HepG2 (cell line): ENCODE results near the gene SMLR1. TPM values are rescaled to one million over a fixed set of nuclear protein-coding genes. Genes with fewer than 3 reads are reported as not detected.

Source experiments
- ATAC-seq: fragments of 200-7000 bp; cut with Tn5 transposase; 3 replicates; pipeline ENCODE4 v1.9.1; 2020; ENCODE audit warnings: mild to moderate bottlenecking, moderate library complexity
- BruUV-seq: library from RNA; stranded (reverse); fragments of 400-500 nt; replicated peaks from 2 replicates; lab custom pipeline; 2021; lab: Mats Ljungman, UMichigan
- CTCF ChIA-PET: fragments of 300-600 bp; formaldehyde crosslinking; extraction: SDS; loops from one replicate; lab custom pipeline; 2021; ENCODE audit warnings: low total read pairs, inconsistent platforms, low intra/inter-chr PET ratio; lab: Yijun Ruan, JAX
- POLR2A ChIA-PET: fragments of 350-600 bp; sonication (Branson Sonifier 250); formaldehyde crosslinking; loops from one replicate; lab custom pipeline; 2020; ENCODE audit warnings: antibody characterized with exemption, inconsistent platforms; lab: Yijun Ruan, JAX
- DNase-seq: peaks from one replicate; pipeline ENCODE4 v3.0.0-alpha.2; 2015; ENCODE audit warnings: low spot score
- FAIRE-seq: peaks from 3 replicates; lab custom pipeline; 2011; peaks lifted over from hg19 to GRCh38; lab: Jason Lieb, UNC
- H2AFZ ChIP-seq: one replicate; pipeline ENCODE4 v1.6.1; 2011; ENCODE audit warnings: low read length, inconsistent platforms
- H3K27ac ChIP-seq: fragments of 300-600 bp; 3 replicates; pipeline ENCODE4 v1.8.0; 2011; ENCODE audit warnings: mixed run types, mild to moderate bottlenecking, mixed read lengths, low read length, inconsistent platforms; ENCODE audit not compliant: insufficient read depth; ENCODE audit errors: extremely low read length
- H3K27me3 ChIP-seq, 2 experiments: fragments of 200-600 bp in 1 of 2; 2 replicates in 1 of 2; 3 replicates in 1 of 2; pipeline versions ENCODE4 v1.6.0 to v1.8.0; 2011; ENCODE audit warnings: low read length in 2 of 2, mild to moderate bottlenecking in 2 of 2, moderate library complexity in 2 of 2, inconsistent platforms in 1 of 2; ENCODE audit not compliant: insufficient read depth in 2 of 2, control insufficient read depth in 1 of 2
- H3K36me3 ChIP-seq, 2 experiments: fragments of 200-600 bp in 1 of 2; replicated peaks in 1 of 2; 2 replicates in 1 of 2; 3 replicates in 1 of 2; pipeline versions ENCODE4 v1.5.1 to v1.8.0; 2011; ENCODE audit warnings: low read length in 2 of 2, inconsistent platforms in 1 of 2; ENCODE audit not compliant: insufficient read depth in 2 of 2, control insufficient read depth in 1 of 2
- H3K4me1 ChIP-seq: 2 replicates; pipeline ENCODE4 v1.5.1; 2012; ENCODE audit warnings: low read length, inconsistent platforms; ENCODE audit not compliant: insufficient read depth
- H3K4me2 ChIP-seq: 2 replicates; pipeline ENCODE4 v1.6.0; 2011; ENCODE audit warnings: low read depth, low read length, inconsistent platforms
- H3K4me3 ChIP-seq, 3 experiments: fragments of 200-600 bp in 1 of 3; sonication (generic), shearing (Covaris generic) in 1 of 3; replicated peaks in 1 of 3; 2 replicates each; pipeline ENCODE4 v1.5.1; 2011 to 2016; ENCODE audit warnings: low read length in 3 of 3, inconsistent platforms in 2 of 3, low read depth in 2 of 3, mild to moderate bottlenecking in 2 of 3, control low read depth in 1 of 3, mixed read lengths in 1 of 3; ENCODE audit not compliant: insufficient read depth in 1 of 3
- H3K79me2 ChIP-seq: one replicate; pipeline ENCODE4 v1.6.1; 2011; ENCODE audit warnings: low read length, inconsistent platforms; ENCODE audit not compliant: insufficient read depth
- H3K9ac ChIP-seq: 2 replicates; pipeline ENCODE4 v1.6.0; 2011; ENCODE audit warnings: mild to moderate bottlenecking, low read depth, low read length, inconsistent platforms; ENCODE audit not compliant: insufficient read depth
- H3K9me3 ChIP-seq: 2 replicates; pipeline ENCODE4 v1.5.1; 2012; ENCODE audit warnings: mild to moderate bottlenecking, low read length
- H4K20me1 ChIP-seq: 2 replicates; pipeline ENCODE4 v1.6.0; 2011; ENCODE audit warnings: inconsistent platforms, mild to moderate bottlenecking, low read length, moderate library complexity; ENCODE audit not compliant: insufficient read depth
- EZH2 ChIP-seq: conservative IDR thresholded peaks from 2 replicates; pipeline ENCODE4 v1.6.1; 2012; ENCODE audit warnings: mild to moderate bottlenecking, low read depth, low read length, moderate library complexity
- GFI1 ChIP-seq: sonication (generic); formaldehyde crosslinking; IDR thresholded peaks from 2 replicates; pipeline ENCODE4 v1.5.0; 2020; ENCODE audit warnings: missing genetic modification reagents, mild to moderate bottlenecking, borderline replicate concordance
- HES4 ChIP-seq: sonication (generic); formaldehyde crosslinking; IDR thresholded peaks from 2 replicates; pipeline ENCODE4 v1.9.0; 2021; ENCODE audit warnings: mild to moderate bottlenecking, missing genetic modification reagents, borderline replicate concordance
- SALL1 ChIP-seq: sonication (generic); formaldehyde crosslinking; IDR thresholded peaks from 2 replicates; pipeline ENCODE4 v1.8.0; 2022; ENCODE audit warnings: mild to moderate bottlenecking, missing genetic modification reagents
- SMAD1 ChIP-seq: sonication (generic); formaldehyde crosslinking; IDR thresholded peaks from 2 replicates; pipeline ENCODE4 v1.4.0; 2020; ENCODE audit warnings: missing genetic modification reagents, low read depth, mild to moderate bottlenecking, borderline replicate concordance
- SMC3 ChIP-seq: IDR thresholded peaks from 2 replicates; pipeline ENCODE4 v1.6.1; 2011; ENCODE audit warnings: low read length, improper control_type of control experiment
- STAG1 ChIP-seq: sonication (generic); formaldehyde crosslinking; IDR thresholded peaks from 2 replicates; pipeline ENCODE4 v1.4.0; 2020; ENCODE audit warnings: missing genetic modification reagents
- STAT5B ChIP-seq: sonication (generic); formaldehyde crosslinking; IDR thresholded peaks from 2 replicates; pipeline ENCODE4 v1.4.0; 2020; ENCODE audit warnings: missing genetic modification reagents
- TBL1XR1 ChIP-seq: fragments of 150-350 bp; IDR thresholded peaks from 2 replicates; pipeline ENCODE4 v1.6.1; 2014; ENCODE audit warnings: borderline replicate concordance, low read length; ENCODE audit not compliant: partially characterized antibody
- ZNF207 ChIP-seq: fragments of 450-650 bp; IDR thresholded peaks from 2 replicates; pipeline ENCODE4 v1.6.1; 2016; ENCODE audit warnings: antibody characterized with exemption, borderline replicate concordance
- ZNF816 ChIP-seq: sonication (generic); formaldehyde crosslinking; IDR thresholded peaks from 2 replicates; pipeline ENCODE4 v1.8.0; 2022; ENCODE audit warnings: missing genetic modification reagents, mild to moderate bottlenecking, borderline replicate concordance
- ZSCAN22 ChIP-seq: sonication (generic); formaldehyde crosslinking; IDR thresholded peaks from 2 replicates; pipeline ENCODE4 v1.4.0; 2020; ENCODE audit warnings: mild to moderate bottlenecking, missing genetic modification reagents
- WGBS: methylation state at CpG from one replicate; pipeline ENCODE4 v1.1.6; 2017; ENCODE audit warnings: low lambda C conversion rate; 5-methylcytosine and 5-hydroxymethylcytosine counted together
- in situ Hi-C: cut with HindIII; loops from 2 replicates; pipeline ENCODE4 v1.10.0; 2017; ENCODE audit warnings: low pct_unique_long_range_greater_than_20kb; ENCODE audit not compliant: extremely low pct_ligation_motif_present
- intact Hi-C: fragments of 100-400 bp; cut with micrococcal nuclease; formaldehyde crosslinking; loops from one replicate; pipeline ENCODE4 v1.10.0; 2022; ENCODE audit not compliant: unreplicated experiment
- polyA plus RNA-seq, 8 experiments: library from polyadenylated mRNA; depleted of rRNA in 3 of 8; stranded (reverse) in 7 of 8; unstranded in 1 of 8; fragments of >200 nt; fragmentation: Illumina TruSeq in 4 of 8; extraction: Trizol in 4 of 8; gene quantifications; 2 replicates each; pipeline versions ENCODE4 v1.2.1 to v1.2.3, GENCODE V29; 2011 to 2016; ENCODE audit warnings: low read depth in 4 of 8, missing spikeins in 1 of 8, mixed read lengths in 1 of 8; ENCODE audit not compliant: insufficient read depth in 1 of 8
- total RNA-seq, 5 experiments: library from RNA; depleted of rRNA; stranded (reverse); fragments of >200 nt; fragmentation: Illumina TruSeq; extraction: Trizol; gene quantifications; 2 replicates each; pipeline ENCODE4 v1.2.3, GENCODE V29; 2016; ENCODE audit warnings: low read depth in 1 of 5
- TF ChIP-seq, protein P1 (sequence below): fragments of 450-650 bp; IDR thresholded peaks from 2 replicates; pipeline ENCODE4 v1.6.1; 2016
- TF ChIP-seq, protein P2 (sequence below): sonication (generic); formaldehyde crosslinking; IDR thresholded peaks from 2 replicates; pipeline ENCODE4 v1.8.0; 2022; ENCODE audit warnings: missing genetic modification reagents, mild to moderate bottlenecking, inconsistent platforms, borderline replicate concordance

The SMLR1 gene
- total and polyA plus RNA-seq, 2 of the 13 experiments (the other 11 are each of a cell fraction or from before 2014, with no cell fraction given): 41.8 to 104 TPM

DNA sequence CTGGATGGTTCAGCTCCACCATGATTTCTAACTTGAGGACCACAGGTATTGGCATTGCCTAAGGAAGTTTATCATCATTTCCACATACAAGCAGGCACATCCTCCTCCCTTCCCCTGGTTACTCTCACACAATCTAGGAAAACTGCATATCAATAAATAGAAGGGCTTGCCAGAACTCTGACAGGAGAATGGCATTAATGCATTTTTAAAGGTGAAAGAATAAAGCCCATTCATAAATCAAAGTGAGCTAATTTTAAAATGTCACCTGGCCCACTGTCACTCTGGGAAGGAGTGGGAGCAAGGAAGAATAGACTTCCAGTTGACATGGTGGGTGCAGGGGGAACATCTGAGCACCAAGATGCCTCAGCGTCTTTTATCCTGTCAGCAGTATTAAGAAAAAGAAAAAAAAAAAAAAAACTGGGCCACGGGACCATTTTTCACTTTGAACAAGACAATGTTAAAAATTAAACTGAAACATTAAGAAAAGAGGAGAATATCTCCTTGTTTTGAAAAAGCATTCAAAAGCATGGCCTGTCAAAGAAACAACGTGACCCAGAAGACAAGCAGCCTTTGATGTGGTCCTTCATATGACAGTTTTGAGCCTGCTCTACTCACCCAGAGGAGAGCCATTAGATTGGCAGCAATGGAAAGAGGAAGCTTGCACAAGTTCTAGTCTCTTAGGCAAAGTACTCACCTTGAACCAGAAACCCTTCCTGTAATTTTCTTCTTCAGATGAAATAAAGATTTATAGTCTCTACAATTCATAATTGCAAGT lies 39.3 kb upstream of the SMLR1 start:
- Histone ChIP-seq H3K4me3 (no peak overlapping the region), H3K79me2 (no peaks in the 10 kb centered on the region), H2AFZ (no peak overlapping the region), H3K4me2 (no peak overlapping the region), H3K27ac (no peak overlapping the region), H3K27me3 (no peaks in the 10 kb centered on the region), H3K4me1 (peaks cover 22% of the 10 kb centered on the region), H4K20me1 (no peaks in the 10 kb centered on the region), H3K9me3 (no peaks in the 10 kb centered on the region), H3K36me3 (no peaks in the 10 kb centered on the region), H3K9ac (no peak overlapping the region)
- ATAC-seq: peak; percentile 42; the same call in 1 of the 3 replicates
- BruUV-seq: no TSS peak
- FAIRE-seq: no peak
- peak; percentile 15 for DNase-seq
- TF ChIP-seq, protein P1, sequence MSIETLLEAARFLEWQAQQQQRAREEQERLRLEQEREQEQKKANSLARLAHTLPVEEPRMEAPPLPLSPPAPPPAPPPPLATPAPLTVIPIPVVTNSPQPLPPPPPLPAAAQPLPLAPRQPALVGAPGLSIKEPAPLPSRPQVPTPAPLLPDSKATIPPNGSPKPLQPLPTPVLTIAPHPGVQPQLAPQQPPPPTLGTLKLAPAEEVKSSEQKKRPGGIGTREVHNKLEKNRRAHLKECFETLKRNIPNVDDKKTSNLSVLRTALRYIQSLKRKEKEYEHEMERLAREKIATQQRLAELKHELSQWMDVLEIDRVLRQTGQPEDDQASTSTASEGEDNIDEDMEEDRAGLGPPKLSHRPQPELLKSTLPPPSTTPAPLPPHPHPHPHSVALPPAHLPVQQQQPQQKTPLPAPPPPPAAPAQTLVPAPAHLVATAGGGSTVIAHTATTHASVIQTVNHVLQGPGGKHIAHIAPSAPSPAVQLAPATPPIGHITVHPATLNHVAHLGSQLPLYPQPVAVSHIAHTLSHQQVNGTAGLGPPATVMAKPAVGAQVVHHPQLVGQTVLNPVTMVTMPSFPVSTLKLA: peak; percentile 15; the same call in 1 of the 2 replicates
- TF ChIP-seq ZSCAN22 (CRISPR knock-in tag): 0 out of 2 replicates have a peak, but pooled peaks have one; percentile 45
- TF ChIP-seq HES4: no peak
- 20% methylated on average over 3 of the region's 3 CpGs for WGBS
- in situ Hi-C loops: no loop called here
- CTCF ChIA-PET: no interaction called here
- intact Hi-C loops: no loop called here
- POLR2A ChIA-PET: interaction anchor here (0.7 kb wide), 1 partner anchor 44 kb away, joined by 4 read pairs; no protein-coding TSS in a partner anchor

DNA sequence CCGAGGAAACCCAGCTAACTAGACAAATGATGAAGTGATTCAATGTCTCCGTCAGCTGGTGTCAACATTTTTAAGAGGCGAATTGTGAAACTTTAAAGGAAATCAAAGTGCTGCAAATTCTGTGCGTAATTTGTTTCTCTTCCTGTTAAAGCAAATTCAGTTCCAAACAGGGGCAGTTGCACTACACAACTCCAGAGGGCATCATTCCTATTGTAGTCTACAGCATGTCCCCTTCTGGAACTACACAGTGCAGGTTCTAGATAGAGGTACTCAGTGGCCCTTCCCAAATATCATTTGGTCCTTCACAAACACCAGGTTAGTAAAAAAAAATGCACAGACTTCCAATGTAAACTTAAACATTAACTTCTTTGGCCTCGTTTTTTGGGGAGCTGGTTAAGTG lies 38.3 kb upstream of the SMLR1 start:
- no peaks in the 10 kb centered on the region for H3K36me3 ChIP-seq
- CTCF ChIA-PET: interaction anchor here (1.1 kb wide), 1 partner anchor 55 kb away, joined by 6 read pairs; no protein-coding TSS in a partner anchor
- no peak overlapping the region for H3K4me2 ChIP-seq
- H3K27ac ChIP-seq: no peak overlapping the region
- DNase-seq (peak; percentile 44), ATAC-seq (peak; percentile 75), FAIRE-seq (no peak)
- H2AFZ ChIP-seq: peak overlapping the region; percentile 30
- POLR2A ChIA-PET: interaction anchor here (1.0 kb wide), 1 partner anchor 38 kb away, joined by 3 read pairs; the partner anchor contains the start of gene SMLR1
- H3K4me3 ChIP-seq: no peak overlapping the region
- in situ Hi-C loops (no loop called here), intact Hi-C loops (loop anchor here (1.0 kb wide), 1 partner anchor 54 kb away; no protein-coding TSS in a partner anchor)
- no peaks in the 10 kb centered on the region for H3K27me3 ChIP-seq
- H3K9me3 ChIP-seq: no peaks in the 10 kb centered on the region
- no peak overlapping the region for H3K9ac ChIP-seq
- H3K4me1 ChIP-seq: peaks cover 22% of the 10 kb centered on the region
- no peaks in the 10 kb centered on the region for H4K20me1 ChIP-seq
- 56% methylated on average over 5 of the region's 5 CpGs for WGBS
- H3K79me2 ChIP-seq: no peaks in the 10 kb centered on the region
- no TSS peak for BruUV-seq
- no peak for TF ChIP-seq ZNF816 (CRISPR knock-in tag)
- no peak for TF ChIP-seq SMAD1 (CRISPR knock-in tag)
- TF ChIP-seq ZNF207: no peak
- TF ChIP-seq STAG1: peak; percentile 62
- no peak for TF ChIP-seq SALL1 (CRISPR knock-in tag)
- TF ChIP-seq EZH2: no peak
- TF ChIP-seq SMC3: peak; percentile 66
- no peak for TF ChIP-seq TBL1XR1
- TF ChIP-seq, protein P2, sequence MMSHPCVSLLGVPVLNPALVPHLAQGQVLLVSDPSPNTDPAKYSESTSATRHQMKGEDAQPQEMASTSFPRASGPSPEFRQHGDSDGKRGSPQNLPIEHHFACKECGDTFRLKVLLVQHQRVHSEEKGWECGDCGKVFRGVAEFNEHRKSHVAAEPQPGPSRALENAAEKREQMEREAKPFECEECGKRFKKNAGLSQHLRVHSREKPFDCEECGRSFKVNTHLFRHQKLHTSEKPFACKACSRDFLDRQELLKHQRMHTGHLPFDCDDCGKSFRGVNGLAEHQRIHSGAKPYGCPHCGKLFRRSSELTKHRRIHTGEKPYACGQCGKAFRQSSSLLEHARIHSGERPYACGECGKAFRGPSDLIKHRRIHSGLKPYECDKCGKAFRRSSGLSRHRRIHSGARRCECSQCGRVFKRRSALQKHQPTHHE (CRISPR knock-in tag): no peak
- TF ChIP-seq STAT5B (CRISPR knock-in tag): no peak
- TF ChIP-seq GFI1: no peak
